Measurements from ENCODE around the gene ENTHD1.

GRCh38 chr22:39739338-39740027 lies 154.1 kb downstream of the ENTHD1 start:
- TF ChIP-seq GATA3 (IDR thresholded peaks at IDR 0.05; ENCODE audit: low read depth, low read length) (no peak), GATA2 (IDR thresholded peaks at IDR 0.05; ENCODE audit: low read depth, low read length) (no peak)
